Measurements from ENCODE around the gene COPG2.

COPG2 gene

DNA sequence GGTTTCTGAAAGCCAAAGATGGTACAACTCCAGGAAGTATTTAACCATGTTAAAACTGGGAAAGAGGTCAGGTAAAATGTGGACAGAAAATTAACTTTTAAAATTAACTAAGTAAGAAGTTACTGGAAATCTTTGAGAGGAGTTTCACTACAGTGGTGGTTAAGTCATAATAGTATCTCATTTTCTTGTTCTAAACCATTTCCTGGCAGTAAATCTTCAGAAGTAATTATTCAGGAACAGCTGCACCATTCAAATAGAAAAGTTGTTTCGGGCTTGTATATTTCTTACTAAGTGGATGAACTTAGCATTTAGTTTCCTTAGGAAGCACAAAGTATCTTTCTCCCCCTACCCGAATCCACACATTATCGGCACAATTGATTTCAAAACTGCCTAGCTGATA, 27.1 kb downstream of the COPG2 start:
- Histone ChIP-seq H3K79me2 (ENCODE audit: insufficient read depth, low read depth) (no peaks in the 10 kb centered on the region), H3K4me3 (IDR thresholded peaks at IDR 0.05; ENCODE audit: insufficient read depth, low read depth, low read length) (no peak overlapping the region), H3K4me2 (no peak overlapping the region), H3K27ac (no peak overlapping the region), H3K9ac (no peak overlapping the region), H2AFZ (ENCODE audit: low read depth) (no peak overlapping the region), H4K20me1 (ENCODE audit: insufficient read depth) (no peaks in the 10 kb centered on the region), H3K27me3 (ENCODE audit: insufficient read depth, low read depth) (no peaks in the 10 kb centered on the region), H3K4me1 (ENCODE audit: low read depth, poor library complexity, severe bottlenecking) (no peaks in the 10 kb centered on the region), H3K36me3 (ENCODE audit: insufficient read depth) (no peaks in the 10 kb centered on the region)
- TF ChIP-seq, protein P1, sequence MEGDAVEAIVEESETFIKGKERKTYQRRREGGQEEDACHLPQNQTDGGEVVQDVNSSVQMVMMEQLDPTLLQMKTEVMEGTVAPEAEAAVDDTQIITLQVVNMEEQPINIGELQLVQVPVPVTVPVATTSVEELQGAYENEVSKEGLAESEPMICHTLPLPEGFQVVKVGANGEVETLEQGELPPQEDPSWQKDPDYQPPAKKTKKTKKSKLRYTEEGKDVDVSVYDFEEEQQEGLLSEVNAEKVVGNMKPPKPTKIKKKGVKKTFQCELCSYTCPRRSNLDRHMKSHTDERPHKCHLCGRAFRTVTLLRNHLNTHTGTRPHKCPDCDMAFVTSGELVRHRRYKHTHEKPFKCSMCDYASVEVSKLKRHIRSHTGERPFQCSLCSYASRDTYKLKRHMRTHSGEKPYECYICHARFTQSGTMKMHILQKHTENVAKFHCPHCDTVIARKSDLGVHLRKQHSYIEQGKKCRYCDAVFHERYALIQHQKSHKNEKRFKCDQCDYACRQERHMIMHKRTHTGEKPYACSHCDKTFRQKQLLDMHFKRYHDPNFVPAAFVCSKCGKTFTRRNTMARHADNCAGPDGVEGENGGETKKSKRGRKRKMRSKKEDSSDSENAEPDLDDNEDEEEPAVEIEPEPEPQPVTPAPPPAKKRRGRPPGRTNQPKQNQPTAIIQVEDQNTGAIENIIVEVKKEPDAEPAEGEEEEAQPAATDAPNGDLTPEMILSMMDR (conservative IDR thresholded peaks at IDR 0.05; ENCODE audit: low read depth, low read length), result no peak

DNA sequence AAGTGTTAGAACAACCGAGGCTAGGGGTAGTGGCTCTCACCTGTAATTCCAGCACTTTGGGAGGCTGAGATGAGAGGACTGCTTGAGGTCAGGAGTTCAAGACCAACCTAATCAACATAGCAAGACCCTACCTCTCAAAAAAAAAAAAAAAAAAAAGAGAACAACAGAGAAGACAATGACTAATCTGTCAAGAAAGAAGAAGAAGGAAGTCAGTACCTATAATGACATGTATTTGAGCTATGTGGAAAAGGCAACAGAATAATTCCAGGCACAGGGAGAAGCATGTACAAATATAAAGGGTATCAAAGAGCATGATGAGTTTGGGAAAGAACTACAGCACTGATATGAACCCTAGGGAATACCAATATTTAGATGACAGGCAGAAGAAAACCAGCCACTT, 27.5 kb downstream of the COPG2 start:
- H3K4me2 ChIP-seq, result no peak overlapping the region

DNA sequence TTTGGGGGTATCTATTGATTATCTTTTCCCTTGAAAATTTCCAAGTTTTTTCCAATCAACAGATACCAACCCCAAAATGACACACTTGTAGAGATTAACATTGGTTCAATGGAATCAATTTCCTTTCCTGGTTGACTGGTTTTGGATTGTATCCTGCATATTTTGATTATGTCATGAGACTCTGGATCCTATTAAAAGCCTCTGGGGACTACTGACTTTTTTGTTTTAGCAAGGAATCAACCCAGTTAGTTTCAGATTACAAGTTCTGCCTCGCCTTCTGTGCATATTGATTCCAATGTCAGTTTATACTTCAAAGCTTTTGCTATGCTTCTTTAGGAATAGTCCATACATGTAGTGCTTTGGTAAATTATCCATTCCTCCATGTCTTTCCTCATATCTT, 29.2 kb downstream of the COPG2 start:
- H2AFZ ChIP-seq (ENCODE audit: low read depth), result no peak overlapping the region
- no peaks in the 10 kb centered on the region for H3K36me3 ChIP-seq (ENCODE audit: insufficient read depth)
- no peak overlapping the region for H3K27ac ChIP-seq
- H3K27me3 ChIP-seq (ENCODE audit: insufficient read depth, low read depth), result no peaks in the 10 kb centered on the region
- H3K4me2 ChIP-seq, result no peak overlapping the region
- H4K20me1 ChIP-seq (ENCODE audit: insufficient read depth), result no peaks in the 10 kb centered on the region
- H3K4me3 ChIP-seq (IDR thresholded peaks at IDR 0.05; ENCODE audit: insufficient read depth, low read depth, low read length), result no peak overlapping the region
- TF ChIP-seq, protein P1 (conservative IDR thresholded peaks at IDR 0.05; ENCODE audit: low read depth, low read length), result no peak
- H3K79me2 ChIP-seq (ENCODE audit: insufficient read depth, low read depth), result no peaks in the 10 kb centered on the region
- H3K9ac ChIP-seq, result no peak overlapping the region
- H3K4me1 ChIP-seq (ENCODE audit: low read depth, poor library complexity, severe bottlenecking), result no peaks in the 10 kb centered on the region

More for the DNA sequence above, 27.5 kb downstream of the COPG2 start:
- no peak overlapping the region for H3K27ac ChIP-seq
- H3K79me2 ChIP-seq (ENCODE audit: insufficient read depth, low read depth), result no peaks in the 10 kb centered on the region
- no peak overlapping the region for H3K9ac ChIP-seq
- H3K36me3 ChIP-seq (ENCODE audit: insufficient read depth), result no peaks in the 10 kb centered on the region
- H4K20me1 ChIP-seq (ENCODE audit: insufficient read depth), result no peaks in the 10 kb centered on the region
- no peaks in the 10 kb centered on the region for H3K27me3 ChIP-seq (ENCODE audit: insufficient read depth, low read depth)
- TF ChIP-seq, protein P1 (conservative IDR thresholded peaks at IDR 0.05; ENCODE audit: low read depth, low read length), result no peak
- H2AFZ ChIP-seq (ENCODE audit: low read depth), result no peak overlapping the region
- no peak overlapping the region for H3K4me3 ChIP-seq (IDR thresholded peaks at IDR 0.05; ENCODE audit: insufficient read depth, low read depth, low read length)
- H3K4me1 ChIP-seq (ENCODE audit: low read depth, poor library complexity, severe bottlenecking), result no peaks in the 10 kb centered on the region

DNA sequence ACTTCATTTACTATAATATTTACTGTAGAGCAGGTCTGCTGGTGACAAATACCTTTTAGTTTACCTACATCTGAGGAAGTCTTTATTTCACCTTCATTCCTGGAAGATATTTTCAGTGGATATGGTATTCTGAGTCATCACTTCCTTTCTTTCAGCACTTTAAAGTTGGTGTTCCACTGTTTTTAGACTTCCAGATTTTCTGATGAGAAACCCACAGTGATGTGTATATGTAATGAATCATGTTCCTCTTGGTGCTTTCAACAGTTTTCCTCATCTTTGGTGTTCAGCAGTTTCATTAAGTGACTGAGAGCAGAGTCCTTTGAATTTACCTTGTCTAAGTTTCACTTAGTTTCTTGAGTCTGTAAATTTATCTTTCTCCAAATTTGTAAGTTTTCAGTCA, 36.4 kb downstream of the COPG2 start:
- no peaks in the 10 kb centered on the region for H4K20me1 ChIP-seq (ENCODE audit: insufficient read depth)
- H3K4me2 ChIP-seq, result no peak overlapping the region
- no peaks in the 10 kb centered on the region for H3K36me3 ChIP-seq (ENCODE audit: insufficient read depth)
- no peaks in the 10 kb centered on the region for H3K27me3 ChIP-seq (ENCODE audit: insufficient read depth, low read depth)
- H2AFZ ChIP-seq (ENCODE audit: low read depth), result no peak overlapping the region
- H3K4me3 ChIP-seq (IDR thresholded peaks at IDR 0.05; ENCODE audit: insufficient read depth, low read depth, low read length), result no peak overlapping the region
- H3K27ac ChIP-seq, result no peak overlapping the region
- TF ChIP-seq, protein P1 (conservative IDR thresholded peaks at IDR 0.05; ENCODE audit: low read depth, low read length), result no peak
- H3K79me2 ChIP-seq (ENCODE audit: insufficient read depth, low read depth), result no peaks in the 10 kb centered on the region
- H3K4me1 ChIP-seq (ENCODE audit: low read depth, poor library complexity, severe bottlenecking), result no peaks in the 10 kb centered on the region
- no peak overlapping the region for H3K9ac ChIP-seq

All from KMS-11 (cell line).